ENCODE data around the gene GRID2. TPM values are rescaled to one million over a fixed set of nuclear protein-coding genes. Genes with fewer than 3 reads are reported as not detected.

Gene GRID2
- total RNA-seq, 1 experiment from 2014 or later: not detected

DNA sequence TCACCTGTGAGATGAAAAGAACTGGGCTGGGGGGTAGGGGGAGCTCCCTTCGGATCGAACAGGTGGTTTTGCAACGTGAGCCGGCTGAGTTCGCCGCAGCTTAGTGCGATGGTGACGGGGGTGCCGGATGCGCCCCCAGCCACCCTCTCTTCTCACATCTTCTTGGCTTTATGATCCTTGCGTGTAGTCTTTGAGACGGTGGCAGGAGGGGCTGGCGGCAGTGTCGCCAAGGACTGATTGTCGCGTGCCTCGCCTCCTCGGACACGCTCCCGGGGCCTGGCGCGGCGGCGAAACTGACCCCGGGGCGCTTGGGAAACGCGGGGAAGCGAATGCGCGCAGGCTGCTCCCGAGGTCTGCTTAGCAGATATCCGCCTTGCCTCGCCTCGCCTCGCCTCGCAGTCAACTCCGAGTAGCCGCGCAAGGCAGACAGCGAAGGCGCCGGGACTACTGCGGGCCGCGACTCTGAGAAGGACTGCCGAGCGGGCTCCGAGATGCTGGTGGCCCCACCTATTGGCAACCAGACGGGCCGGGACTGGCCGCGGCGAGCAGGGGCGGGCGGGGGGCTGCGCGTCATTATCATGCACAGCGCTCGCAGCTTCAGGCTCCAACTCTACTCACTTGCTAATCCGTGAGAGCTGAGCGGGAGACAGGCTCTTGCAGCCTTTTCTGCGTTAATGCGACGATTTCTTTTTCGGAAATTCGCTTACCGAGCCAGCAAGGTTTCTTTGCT, 1.5 kb downstream of the GRID2 start:
- Mint-ChIP-seq H3K9me3 (ENCODE audit: unreplicated experiment) (no peaks in the 10 kb centered on the region), H3K27ac (ENCODE audit: unreplicated experiment) (no peak overlapping the region), H3K4me1 (ENCODE audit: low read depth, unreplicated experiment) (no peaks in the 10 kb centered on the region), H3K36me3 (ENCODE audit: insufficient read depth, unreplicated experiment) (no peaks in the 10 kb centered on the region), H3K4me3 (ENCODE audit: unreplicated experiment) (no peak overlapping the region), H3K27me3 (ENCODE audit: insufficient read depth, unreplicated experiment) (peaks cover 2% of the 10 kb centered on the region)
- intact Hi-C loops (cut with micrococcal nuclease; ENCODE audit: unreplicated experiment): no loop called here
- no peak for TF ChIP-seq CTCF (IDR thresholded peaks at IDR 0.05; ENCODE audit: insufficient read depth in 1 of 2, low read depth in 1 of 2, low read length in 1 of 2, severe bottlenecking in 1 of 2, unreplicated experiment in 1 of 2)
- no peaks in the 10 kb centered on the region for H3K27me3 ChIP-seq (replicated peaks; ENCODE audit: control insufficient read depth, insufficient read depth, low read length)
- POLR2A ChIA-PET: no interaction called here
- CTCF ChIA-PET: no interaction called here
- no peaks in the 10 kb centered on the region for H3K36me3 ChIP-seq (ENCODE audit: control insufficient read depth, insufficient read depth, low read length)
- no TSS peak for BruUV-seq (replicated peaks)
- no peak for DNase-seq
- no peaks in the 10 kb centered on the region for H3K4me1 ChIP-seq
- no peak overlapping the region for H3K4me3 ChIP-seq (ENCODE audit: low read depth, low read length)
- H3K9me3 ChIP-seq: no peaks in the 10 kb centered on the region

GRCh38 chr4:92305878-92306520, 2.2 kb downstream of the GRID2 start:
- intact Hi-C loops (cut with micrococcal nuclease; ENCODE audit: unreplicated experiment): no loop called here
- no peak overlapping the region for H3K27ac Mint-ChIP-seq (ENCODE audit: unreplicated experiment)
- no peak for DNase-seq
- no peaks in the 10 kb centered on the region for H3K4me1 Mint-ChIP-seq (ENCODE audit: low read depth, unreplicated experiment)
- Histone ChIP-seq H3K36me3 (ENCODE audit: control insufficient read depth, insufficient read depth, low read length) (no peaks in the 10 kb centered on the region), H3K4me3 (ENCODE audit: low read depth, low read length) (no peak overlapping the region), H3K27me3 (replicated peaks; ENCODE audit: control insufficient read depth, insufficient read depth, low read length) (no peaks in the 10 kb centered on the region), H3K4me1 (no peaks in the 10 kb centered on the region), H3K9me3 (no peaks in the 10 kb centered on the region)
- peaks cover 2% of the 10 kb centered on the region for H3K27me3 Mint-ChIP-seq (ENCODE audit: insufficient read depth, unreplicated experiment)
- no TSS peak for BruUV-seq (replicated peaks)
- no peak overlapping the region for H3K4me3 Mint-ChIP-seq (ENCODE audit: unreplicated experiment)
- no peak for TF ChIP-seq CTCF (IDR thresholded peaks at IDR 0.05; ENCODE audit: insufficient read depth in 1 of 2, low read depth in 1 of 2, low read length in 1 of 2, severe bottlenecking in 1 of 2, unreplicated experiment in 1 of 2)
- H3K9me3 Mint-ChIP-seq (ENCODE audit: unreplicated experiment): no peaks in the 10 kb centered on the region
- H3K36me3 Mint-ChIP-seq (ENCODE audit: insufficient read depth, unreplicated experiment): no peaks in the 10 kb centered on the region
- ChIA-PET POLR2A (no interaction called here), CTCF (no interaction called here)

DNA sequence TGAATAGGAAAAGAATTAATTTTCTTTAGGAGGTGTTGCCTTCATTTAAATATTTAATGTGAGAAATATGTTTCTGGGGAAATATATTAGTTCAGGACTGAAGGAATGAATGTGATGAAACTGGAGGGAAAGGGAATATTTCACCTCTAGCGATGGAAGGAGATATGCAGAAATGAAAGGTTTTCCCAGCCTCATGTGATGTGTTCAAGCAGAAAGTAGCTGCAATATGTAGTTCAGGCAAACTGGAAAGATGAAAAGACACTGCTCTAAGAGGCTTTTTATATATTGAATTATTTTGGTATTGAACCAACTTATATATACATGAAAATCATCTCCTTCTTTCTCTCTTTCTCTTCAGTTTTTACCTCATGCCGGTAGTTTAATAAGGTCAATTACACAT, 3.4 kb downstream of the GRID2 start:
- H3K27me3 ChIP-seq (replicated peaks; ENCODE audit: control insufficient read depth, insufficient read depth, low read length): no peaks in the 10 kb centered on the region
- Mint-ChIP-seq H3K36me3 (ENCODE audit: insufficient read depth, unreplicated experiment) (no peaks in the 10 kb centered on the region), H3K4me1 (ENCODE audit: low read depth, unreplicated experiment) (no peaks in the 10 kb centered on the region), H3K4me3 (ENCODE audit: unreplicated experiment) (no peak overlapping the region), H3K27me3 (ENCODE audit: insufficient read depth, unreplicated experiment) (peaks cover 2% of the 10 kb centered on the region), H3K27ac (ENCODE audit: unreplicated experiment) (no peak overlapping the region), H3K9me3 (ENCODE audit: unreplicated experiment) (no peaks in the 10 kb centered on the region)
- no peaks in the 10 kb centered on the region for H3K9me3 ChIP-seq
- H3K36me3 ChIP-seq (ENCODE audit: control insufficient read depth, insufficient read depth, low read length): no peaks in the 10 kb centered on the region
- DNase-seq: no peak
- intact Hi-C loops (cut with micrococcal nuclease; ENCODE audit: unreplicated experiment): no loop called here
- no peak for TF ChIP-seq CTCF (IDR thresholded peaks at IDR 0.05; ENCODE audit: insufficient read depth in 1 of 2, low read depth in 1 of 2, low read length in 1 of 2, severe bottlenecking in 1 of 2, unreplicated experiment in 1 of 2)
- ChIA-PET CTCF (no interaction called here), POLR2A (no interaction called here)
- H3K4me3 ChIP-seq (ENCODE audit: low read depth, low read length): no peak overlapping the region
- H3K4me1 ChIP-seq: no peaks in the 10 kb centered on the region
- no TSS peak for BruUV-seq (replicated peaks)
